GM19324 (cell line): ENCODE data around the gene BGLAP.
A peak's percentile ranks its signal among the peaks of the same experiment; 100 is the strongest.

Experiments
- ATAC-seq: cut with Tn5 transposase; IDR thresholded peaks from one replicate; pipeline ENCODE4 v1.9.1; 2021; ENCODE audit warnings: mild to moderate bottlenecking, moderate library complexity; ENCODE audit not compliant: unreplicated experiment, low FRiP score

BGLAP gene

GRCh38 chr1:156226116-156226538, 15.9 kb upstream of the BGLAP start:
- ATAC-seq: peak; percentile 64

- no peak for ATAC-seq
Observed at GRCh38 chr1:156226782-156227181, 15.2 kb upstream of the BGLAP start.

DNA sequence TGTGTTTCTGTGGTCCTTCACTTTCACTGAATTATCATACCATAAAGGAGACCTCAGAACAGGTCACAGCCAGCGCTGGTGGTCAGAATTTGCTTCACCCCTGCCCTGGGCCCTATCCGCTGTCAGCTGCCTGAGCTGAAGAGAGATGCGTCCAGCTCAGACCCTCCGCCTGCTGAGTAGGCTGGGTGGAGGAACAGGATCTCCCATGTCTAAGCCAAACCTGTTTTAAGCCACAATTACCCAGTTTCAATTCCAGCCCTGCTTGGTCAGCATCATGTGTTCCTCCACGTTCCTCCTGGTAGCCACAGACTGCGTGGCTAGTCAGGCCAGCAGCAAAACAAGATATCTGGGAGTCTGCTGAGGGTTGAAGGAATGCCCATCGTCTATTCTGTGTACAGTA, 13.5 kb upstream of the BGLAP start:
- no peak for ATAC-seq

DNA sequence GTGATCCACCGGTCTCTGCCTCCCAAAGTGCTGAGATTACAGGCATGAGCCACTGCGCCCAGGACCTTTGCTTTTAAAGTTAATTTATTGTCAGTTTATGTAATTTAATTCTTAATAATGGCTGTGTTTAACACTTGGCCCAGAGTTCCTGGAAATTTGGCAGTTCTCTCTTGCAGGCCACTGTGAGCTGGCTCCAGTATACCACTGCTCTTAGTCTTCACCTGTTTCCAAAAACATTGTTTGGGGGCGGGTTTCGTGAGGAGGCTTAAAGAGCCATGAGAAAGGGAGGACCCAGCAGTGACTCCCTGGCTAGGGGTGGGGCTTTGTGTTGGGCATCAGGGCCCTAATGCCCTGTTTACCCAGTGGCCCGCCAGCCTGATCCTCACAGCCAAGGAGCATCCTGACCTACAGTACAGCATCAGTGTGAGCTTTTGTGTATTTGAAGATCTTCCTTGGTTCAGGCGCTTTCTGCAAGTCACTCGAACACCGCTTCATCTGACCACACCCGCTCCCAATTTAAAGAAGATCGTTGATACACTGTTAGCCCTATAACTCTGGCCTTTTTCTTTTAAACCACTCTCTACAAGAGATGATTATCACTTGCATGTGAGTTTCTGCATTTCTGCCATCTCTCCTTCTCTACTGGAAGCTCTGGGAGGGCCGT, 12.0 kb upstream of the BGLAP start:
- ATAC-seq: no peak

DNA sequence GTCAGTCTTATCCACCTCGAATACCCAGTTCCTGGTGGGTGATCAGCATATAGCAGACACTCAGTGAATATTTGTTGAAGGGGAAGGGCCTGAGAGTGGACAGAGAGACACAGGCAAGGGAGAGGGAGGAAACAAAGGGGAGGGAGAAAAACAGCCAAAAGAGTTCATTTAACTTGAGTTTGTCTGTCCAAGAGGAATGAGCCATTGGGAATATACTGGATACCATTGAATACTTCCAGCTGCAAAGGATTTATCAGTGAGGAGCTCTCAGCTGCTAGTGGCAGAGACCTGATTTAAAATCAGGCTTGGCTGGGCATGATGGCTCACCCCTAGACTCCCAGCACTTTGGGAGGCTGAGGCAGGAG, 11.5 kb upstream of the BGLAP start:
- ATAC-seq: no peak

DNA sequence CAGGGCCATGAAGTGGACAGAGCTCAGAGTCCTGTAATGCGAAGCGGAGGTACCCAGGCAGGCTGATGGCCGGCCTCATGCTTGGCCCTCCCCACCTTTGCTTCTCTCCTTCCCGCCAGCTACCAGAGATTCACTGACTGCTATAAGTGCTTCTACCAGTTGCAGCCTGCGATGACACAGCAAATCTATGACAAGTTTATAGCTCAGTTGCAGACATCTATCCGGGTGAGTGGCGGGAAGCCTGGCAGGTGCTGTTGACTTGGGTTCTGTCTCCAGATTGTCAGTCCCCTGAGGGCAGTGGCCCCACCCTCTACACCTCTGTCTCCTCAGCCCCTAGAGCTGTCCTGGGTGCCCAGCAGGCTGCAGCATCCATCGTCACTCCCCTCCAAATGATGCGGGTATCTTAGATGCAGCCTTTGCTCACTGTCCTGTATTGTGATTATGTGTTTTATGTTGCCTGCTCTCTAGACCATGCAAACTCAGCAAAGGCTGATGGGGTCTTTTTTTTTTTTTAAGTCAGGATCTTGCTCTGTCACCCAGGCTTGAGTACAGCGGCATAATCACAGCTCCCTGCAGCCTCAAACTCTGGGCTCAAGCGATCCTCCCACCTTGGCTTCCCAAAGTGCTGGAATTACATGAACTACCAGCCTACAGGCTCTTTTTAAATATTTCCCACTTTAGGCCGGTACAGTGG, 9.6 kb upstream of the BGLAP start:
- ATAC-seq: no peak

DNA sequence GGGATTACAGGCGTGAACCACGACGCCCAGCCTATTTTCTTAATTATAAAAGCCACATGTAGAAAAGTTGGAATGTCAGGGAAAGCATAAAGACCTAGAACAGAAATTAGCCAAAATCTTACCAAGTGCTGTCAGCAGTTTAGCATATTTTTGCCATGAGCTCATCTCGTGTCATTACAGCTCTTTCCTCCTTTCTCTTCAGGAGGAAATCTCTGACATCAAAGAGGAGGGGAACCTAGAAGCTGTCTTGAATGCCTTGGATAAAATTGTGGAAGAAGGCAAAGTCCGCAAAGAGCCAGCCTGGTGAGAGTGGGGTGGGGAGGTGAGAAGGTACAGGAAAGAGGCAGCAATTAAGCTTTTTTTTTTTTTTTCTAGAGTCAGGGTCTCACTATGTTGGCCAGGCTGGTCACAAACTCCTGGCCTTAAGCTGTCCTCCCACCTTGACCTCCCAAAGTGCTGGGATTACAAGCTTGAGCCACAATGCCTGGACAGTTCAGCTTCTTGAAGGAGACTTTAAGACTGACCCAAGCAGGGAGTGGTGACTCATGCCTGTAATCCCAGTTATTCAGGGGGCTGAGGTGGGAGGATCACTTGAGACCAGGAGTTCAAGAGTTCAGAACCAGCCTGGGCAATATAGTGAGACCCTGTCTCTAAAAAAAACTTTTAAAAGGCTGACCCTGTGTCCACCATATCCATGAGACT, 8.4 kb upstream of the BGLAP start:
- no peak for ATAC-seq

DNA sequence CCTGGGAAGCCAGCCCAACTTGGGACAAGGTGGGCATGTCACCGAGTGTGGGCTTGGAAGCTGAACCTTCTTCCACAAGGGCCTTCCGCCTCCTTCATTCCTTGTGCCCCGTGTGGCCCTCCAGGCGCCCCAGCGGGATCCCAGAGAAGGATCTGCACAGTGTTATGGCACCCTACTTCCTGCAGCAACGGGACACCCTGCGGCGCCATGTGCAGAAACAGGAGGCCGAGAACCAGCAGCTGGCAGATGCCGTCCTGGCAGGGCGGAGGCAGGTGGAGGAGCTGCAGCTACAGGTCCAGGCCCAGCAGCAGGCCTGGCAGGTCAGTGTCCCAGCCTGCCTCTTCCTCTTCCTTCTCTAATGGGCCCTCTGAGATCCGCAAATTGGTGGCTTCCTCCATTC, 5.8 kb upstream of the BGLAP start:
- ATAC-seq: no peak

DNA sequence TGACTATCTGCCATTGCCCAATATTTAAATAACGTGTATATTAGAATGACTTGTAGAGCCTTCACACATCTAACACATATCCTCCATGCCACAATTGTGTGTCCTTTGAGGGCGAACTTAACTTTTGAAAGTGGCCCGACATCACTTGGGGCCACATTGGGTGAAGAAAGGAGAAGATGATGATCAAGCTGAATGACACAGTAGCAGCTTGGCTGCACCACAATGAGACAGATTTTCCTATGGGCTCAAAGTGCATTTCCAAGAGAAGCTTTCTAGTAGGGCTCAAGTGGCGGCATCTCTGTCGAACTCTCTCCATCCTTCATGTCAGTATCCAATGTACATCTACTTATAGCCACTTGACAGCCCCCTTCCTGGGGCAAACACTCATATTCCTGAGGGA, 3.7 kb upstream of the BGLAP start:
- ATAC-seq: no peak

DNA sequence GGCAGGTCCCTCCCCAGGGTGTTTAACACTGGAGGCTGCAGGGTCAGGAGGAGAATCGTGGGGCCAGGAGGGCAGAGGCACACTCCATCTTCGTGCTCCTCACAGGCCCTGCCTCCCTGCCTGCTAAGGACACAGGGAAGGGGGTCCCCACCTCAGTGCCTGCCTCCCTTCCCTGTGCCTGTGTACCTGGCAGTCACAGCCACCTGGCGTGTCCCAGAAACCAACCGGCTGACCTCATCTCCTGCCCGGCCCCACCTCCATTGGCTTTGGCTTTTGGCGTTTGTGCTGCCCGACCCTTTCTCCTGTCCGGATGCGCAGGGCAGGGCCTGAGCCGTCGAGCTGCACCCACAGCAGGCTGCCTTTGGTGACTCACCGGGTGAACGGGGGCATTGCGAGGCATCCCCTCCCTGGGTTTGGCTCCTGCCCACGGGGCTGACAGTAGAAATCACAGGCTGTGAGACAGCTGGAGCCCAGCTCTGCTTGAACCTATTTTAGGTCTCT, 623 bp upstream of the BGLAP start:
- ATAC-seq: no peak

- no peak for ATAC-seq
Observed at GRCh38 chr1:156242738-156243137, 754 bp downstream of the BGLAP start.

DNA sequence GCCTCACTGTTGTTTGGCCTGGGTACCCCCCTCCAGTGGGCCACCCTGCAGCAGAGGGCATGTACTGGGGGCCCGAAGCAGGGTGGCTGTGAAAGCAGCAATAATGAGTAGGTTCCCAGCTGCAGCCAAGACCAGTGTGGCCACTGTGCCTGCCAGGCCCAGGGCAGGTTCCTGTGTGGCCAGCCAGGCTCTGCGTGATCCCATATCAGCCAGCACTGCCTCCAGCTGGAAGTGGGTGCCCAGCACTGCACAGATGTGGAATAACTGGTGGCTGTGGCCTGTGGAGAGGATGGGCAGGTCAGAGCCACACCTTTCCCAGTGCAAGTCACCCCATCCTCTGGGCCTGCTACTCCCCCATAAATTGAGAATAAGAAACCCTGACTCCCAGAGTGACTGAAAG, 2.1 kb downstream of the BGLAP start:
- no peak for ATAC-seq

- no peak for ATAC-seq
Observed at GRCh38 chr1:156244712-156245111, 2.7 kb downstream of the BGLAP start.

DNA sequence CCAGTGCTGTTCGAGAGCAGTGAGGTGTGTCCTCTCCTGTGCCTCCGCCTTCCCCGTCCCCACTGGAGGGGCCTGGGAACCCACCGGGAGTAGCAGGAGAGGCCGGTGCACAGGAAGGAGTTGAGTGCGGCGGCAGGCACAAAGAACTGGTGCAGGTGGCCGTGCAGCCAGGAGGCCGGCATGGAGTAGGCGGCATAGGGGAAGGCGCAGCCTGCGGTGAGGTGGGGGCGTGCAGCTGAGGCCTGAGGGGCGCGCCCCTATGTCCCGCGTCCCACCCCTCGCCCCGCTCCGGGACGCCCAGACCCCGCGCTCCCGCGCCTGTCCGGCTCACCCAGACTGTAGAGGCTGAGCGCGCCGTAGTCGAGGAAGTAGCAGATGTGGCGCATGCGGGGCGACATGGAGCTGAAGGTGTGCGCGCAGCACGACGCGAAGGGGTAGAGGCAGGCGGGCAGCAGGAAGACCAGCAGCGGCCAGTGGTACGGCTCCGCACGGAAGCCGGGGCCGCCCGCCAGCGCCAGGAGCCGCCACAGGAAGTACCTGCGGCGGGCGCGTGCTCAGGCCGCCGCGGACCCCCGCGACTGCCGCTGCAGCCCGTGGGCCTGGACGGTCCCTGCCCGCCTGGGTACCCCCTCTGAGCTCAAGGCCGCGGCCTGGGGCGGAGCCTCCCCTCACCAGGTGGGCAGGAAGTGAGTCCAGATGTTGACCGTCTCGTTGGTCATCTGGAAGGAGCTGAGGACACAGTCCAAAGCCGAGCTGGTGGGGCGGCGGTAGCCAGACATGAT, 3.7 kb downstream of the BGLAP start:
- no peak for ATAC-seq

GRCh38 chr1:156246241-156246780, 4.3 kb downstream of the BGLAP start:
- no peak for ATAC-seq

- no peak for ATAC-seq
Observed at GRCh38 chr1:156246781-156247459, 4.9 kb downstream of the BGLAP start.

DNA sequence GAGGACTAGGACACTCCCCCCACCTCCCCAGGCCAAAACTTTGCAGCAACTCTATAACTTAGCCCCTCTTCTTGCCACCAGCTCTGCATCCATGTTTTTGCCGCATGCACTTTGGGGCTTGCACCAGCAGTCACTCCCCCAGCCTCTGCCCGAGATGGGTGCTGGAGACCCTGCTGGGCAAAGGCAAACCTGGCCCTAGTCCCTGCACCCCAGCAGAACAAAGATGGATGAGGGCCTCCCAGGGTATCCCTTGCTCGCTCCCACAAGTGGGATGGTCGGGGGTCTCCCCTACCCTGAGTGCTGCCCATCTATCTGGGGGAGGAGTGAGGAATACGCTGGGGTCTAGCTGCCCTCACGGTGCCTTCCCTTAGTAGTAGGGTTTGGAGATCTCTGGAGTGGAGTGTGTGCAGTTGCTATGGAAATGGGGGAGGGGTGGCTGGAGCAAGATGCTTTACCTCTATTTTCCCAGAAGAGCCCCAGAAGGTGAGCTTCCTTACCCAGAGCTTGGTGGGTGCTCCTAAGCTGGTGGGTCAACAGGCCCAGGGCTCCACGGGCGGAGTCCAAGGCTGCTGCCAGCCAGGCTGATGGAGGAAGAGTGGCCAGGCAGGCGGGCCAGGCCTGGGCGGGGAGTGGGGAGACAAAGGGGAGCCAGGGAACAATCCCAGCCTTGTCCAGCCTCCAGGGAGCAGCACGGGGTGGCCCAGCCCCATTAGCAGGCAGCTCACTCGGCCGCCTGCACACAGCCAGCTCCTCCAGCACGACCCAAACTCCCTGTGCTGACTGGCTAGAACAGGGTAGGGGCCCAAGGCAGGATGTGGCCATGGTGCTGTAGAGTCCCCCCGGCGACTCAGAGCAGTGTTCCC, 5.7 kb downstream of the BGLAP start, which contains the start of gene PAQR6:
TSS of gene PAQR6 (minus strand) at position 597 of the 863 bp plus-strand sequence. CDS start 1,325 bp downstream, outside the sequence.
- no peak for ATAC-seq

DNA sequence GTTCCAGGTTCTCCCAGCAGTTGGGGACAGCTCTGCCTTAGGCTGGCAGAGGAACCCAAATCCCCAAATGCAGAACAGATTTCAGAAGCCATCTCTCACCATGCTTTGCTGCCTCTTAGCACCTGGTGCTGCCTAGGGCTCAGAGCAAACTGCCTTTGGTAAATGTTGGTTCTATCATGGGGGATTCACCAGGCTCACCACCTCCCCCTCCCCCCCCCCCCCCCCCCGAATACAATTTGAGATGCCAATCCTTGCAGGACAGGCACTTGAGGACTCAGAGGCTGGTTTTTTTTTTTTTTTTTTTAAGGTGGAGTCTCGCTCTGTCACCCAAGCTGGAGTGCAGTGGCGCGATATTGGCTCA, 6.3 kb downstream of the BGLAP start:
- no peak for ATAC-seq

- no peak for ATAC-seq
Observed at GRCh38 chr1:156249593-156249992, 7.6 kb downstream of the BGLAP start.
